Stimulated activated CD8-positive, alpha-beta memory T cell treated with anti-CD3 and anti-CD28 coated beads, Interleukin-15, amount 100 ng/mL, for 1 hour (primary cell): ENCODE measurements around the gene E4F1.
"Not testable (repeated sequence)": the region's sequence is repeated elsewhere in the genome, so short reads cannot be mapped to it uniquely, and the experiment has no call there.

Experiments
- DNase-seq: peaks from one replicate; pipeline ENCODE4 v3.0.0-alpha.2; 2020; ENCODE audit warnings: low read depth

The E4F1 gene

GRCh38 chr16:2231016-2231931 is 7.9 kb downstream of the E4F1 start:
- no peak for DNase-seq

- no peak for DNase-seq
Observed at GRCh38 chr16:2232094-2232990, 9.0 kb downstream of the E4F1 start.

GRCh38 chr16:2233046-2233775 is 9.8 kb downstream of the E4F1 start:
- DNase-seq = no peak

GRCh38 chr16:2233872-2234812 is 10.8 kb downstream of the E4F1 start:
- DNase-seq = no peak

GRCh38 chr16:2234813-2235170 is 11.4 kb downstream of the E4F1 start:
- DNase-seq = no peak

- DNase-seq = no peak
Observed at GRCh38 chr16:2235234-2235651, 11.9 kb downstream of the E4F1 start.

- no peak for DNase-seq
Observed at GRCh38 chr16:2235695-2236336, 12.4 kb downstream of the E4F1 start.

- no peak for DNase-seq
Observed at GRCh38 chr16:2236337-2237101, 13.1 kb downstream of the E4F1 start, which contains the start of gene DNASE1L2. DNASE1L2 (plus strand) TSS chr16:2236444; CDS start chr16:2236817, 373 bp downstream.

GRCh38 chr16:2237102-2237482 is 13.7 kb downstream of the E4F1 start:
- DNase-seq = no peak

- no peak for DNase-seq
Observed at GRCh38 chr16:2237493-2238149, 14.2 kb downstream of the E4F1 start.

GRCh38 chr16:2238150-2238837 is 14.9 kb downstream of the E4F1 start:
- no peak for DNase-seq

- no peak for DNase-seq
Observed at GRCh38 chr16:2238838-2239675, 15.7 kb downstream of the E4F1 start.

- DNase-seq = not testable (repeated sequence)
Observed at GRCh38 chr16:2240331-2240730, 16.9 kb downstream of the E4F1 start.

GRCh38 chr16:2242598-2242997 is 19.2 kb downstream of the E4F1 start:
- DNase-seq = no peak

- no peak for DNase-seq
Observed at GRCh38 chr16:2243031-2243528, 19.7 kb downstream of the E4F1 start.

- DNase-seq = no peak
Observed at GRCh38 chr16:2243781-2244180, 20.4 kb downstream of the E4F1 start.

GRCh38 chr16:2244301-2244700 is 20.9 kb downstream of the E4F1 start:
- DNase-seq = no peak
